H9 (cell line): ENCODE data around the gene P2RY8. TPM values are rescaled to one million over a fixed set of nuclear protein-coding genes. Genes with fewer than 3 reads are reported as not detected.

ENCODE experiments used
- DNase-seq: peaks from one replicate; pipeline ENCODE4 v3.0.0-alpha.2; 2017
- H2AFZ ChIP-seq: one replicate; pipeline ENCODE4 v1.6.1; 2013; ENCODE audit warnings: mild to moderate bottlenecking, low read length, control low read depth, moderate library complexity
- H2AK5ac ChIP-seq: 2 replicates; pipeline ENCODE4 v1.6.1; 2013; ENCODE audit warnings: low read length, control low read depth, mixed read lengths; ENCODE audit not compliant: insufficient read length
- H2BK120ac ChIP-seq: one replicate; pipeline ENCODE4 v1.6.1; 2013; ENCODE audit warnings: low read depth, mild to moderate bottlenecking, low read length, control low read depth, inconsistent platforms; ENCODE audit not compliant: poor library complexity, severe bottlenecking
- H2BK12ac ChIP-seq: 2 replicates; pipeline ENCODE4 v1.6.1; 2013; ENCODE audit warnings: low read length, control low read depth, mixed read lengths, low read depth; ENCODE audit not compliant: insufficient read length
- H2BK15ac ChIP-seq: 2 replicates; pipeline ENCODE4 v1.6.1; 2013; ENCODE audit warnings: low read depth, low read length, control low read depth
- H2BK20ac ChIP-seq: one replicate; pipeline ENCODE4 v1.6.1; 2013; ENCODE audit warnings: low read depth, mild to moderate bottlenecking, low read length, control low read depth, inconsistent platforms; ENCODE audit not compliant: poor library complexity, severe bottlenecking
- H2BK5ac ChIP-seq: 2 replicates; pipeline ENCODE4 v1.6.1; 2013; ENCODE audit warnings: low read length, control low read depth, mixed read lengths; ENCODE audit not compliant: insufficient read length
- H3K14ac ChIP-seq: 2 replicates; pipeline ENCODE4 v1.6.1; 2013; ENCODE audit warnings: low read length, control low read depth; ENCODE audit not compliant: insufficient read depth
- H3K18ac ChIP-seq: 2 replicates; pipeline ENCODE4 v1.6.1; 2013; ENCODE audit warnings: low read depth, mild to moderate bottlenecking, mixed read lengths, low read length, control low read depth; ENCODE audit not compliant: insufficient read length
- H3K23ac ChIP-seq: 2 replicates; pipeline ENCODE4 v1.6.1; 2013; ENCODE audit warnings: low read length, control low read depth, mixed read lengths, low read depth; ENCODE audit not compliant: insufficient read length
- H3K23me2 ChIP-seq: 2 replicates; pipeline ENCODE4 v1.6.1; 2013; ENCODE audit warnings: low read depth, mild to moderate bottlenecking, mixed read lengths, low read length, control low read depth; ENCODE audit not compliant: insufficient read length, poor library complexity, severe bottlenecking
- H3K27ac ChIP-seq: 2 replicates; pipeline ENCODE4 v1.5.1; 2013; ENCODE audit warnings: low read length, control low read depth, mixed read lengths, low read depth; ENCODE audit not compliant: insufficient read length
- H3K27me3 ChIP-seq: 2 replicates; pipeline ENCODE4 v1.6.1; 2013; ENCODE audit warnings: low read length, control low read depth, inconsistent platforms; ENCODE audit not compliant: insufficient read depth
- H3K4ac ChIP-seq: 2 replicates; pipeline ENCODE4 v1.6.1; 2013; ENCODE audit warnings: low read depth, mild to moderate bottlenecking, control low read depth, inconsistent platforms, low read length, moderate library complexity
- H3K4me1 ChIP-seq: 2 replicates; pipeline ENCODE4 v1.6.1; 2013; ENCODE audit warnings: low read length, control low read depth, inconsistent platforms; ENCODE audit not compliant: insufficient read depth
- H3K4me2 ChIP-seq: 2 replicates; pipeline ENCODE4 v1.6.1; 2013; ENCODE audit warnings: low read length, control low read depth, mixed read lengths; ENCODE audit not compliant: insufficient read length, insufficient read depth
- H3K56ac ChIP-seq: 2 replicates; pipeline ENCODE4 v1.6.1; 2013; ENCODE audit warnings: low read depth, mild to moderate bottlenecking, mixed read lengths, low read length, control low read depth; ENCODE audit not compliant: insufficient read length
- H3K79me1 ChIP-seq: 2 replicates; pipeline ENCODE4 v1.6.1; 2013; ENCODE audit warnings: low read depth, mild to moderate bottlenecking, moderate library complexity, low read length, control low read depth, inconsistent platforms; ENCODE audit not compliant: insufficient read depth, poor library complexity, severe bottlenecking
- H3K79me2 ChIP-seq: 2 replicates; pipeline ENCODE4 v1.6.1; 2013; ENCODE audit warnings: low read length, control low read depth, inconsistent platforms; ENCODE audit not compliant: insufficient read depth
- H3K9ac ChIP-seq: 2 replicates; pipeline ENCODE4 v1.6.1; 2013; ENCODE audit warnings: low read length, control low read depth, mixed read lengths; ENCODE audit not compliant: insufficient read length; ENCODE audit errors: extremely low read depth
- H3K9me3 ChIP-seq: one replicate; pipeline ENCODE4 v1.6.1; 2013; ENCODE audit warnings: low read depth, low read length, inconsistent platforms; ENCODE audit not compliant: control insufficient read depth
- H3T11ph ChIP-seq: one replicate; pipeline ENCODE4 v1.6.1; 2013; ENCODE audit warnings: mild to moderate bottlenecking, low read length, control low read depth, inconsistent platforms
- H4K20me1 ChIP-seq: one replicate; pipeline ENCODE4 v1.6.1; 2013; ENCODE audit not compliant: control insufficient read depth, insufficient read length, insufficient read depth
- H4K5ac ChIP-seq: 2 replicates; pipeline ENCODE4 v1.6.1; 2013; ENCODE audit warnings: low read depth, mild to moderate bottlenecking, mixed read lengths, low read length, control low read depth; ENCODE audit not compliant: insufficient read length
- H4K8ac ChIP-seq: replicated peaks from 2 replicates; pipeline ENCODE4 v1.6.1; 2013; ENCODE audit warnings: low read length, control low read depth, mixed read lengths, low read depth; ENCODE audit not compliant: insufficient read length
- H4K91ac ChIP-seq: 2 replicates; pipeline ENCODE4 v1.6.1; 2013; ENCODE audit warnings: low read depth, mild to moderate bottlenecking, moderate library complexity, mixed read lengths, low read length, control low read depth; ENCODE audit not compliant: insufficient read length
- H3K27ac Mint-ChIP-seq, 3 experiments: 2 replicates in 2 of 3; 3 replicates in 1 of 3; pipeline ENCODE4 v1.8.0; 2020 to 2021; ENCODE audit warnings: mixed read lengths in 3 of 3, mild to moderate bottlenecking in 1 of 3, moderate library complexity in 1 of 3
- H3K27me3 Mint-ChIP-seq: 2 replicates; pipeline ENCODE4 v1.8.0; 2021; ENCODE audit warnings: low read depth, mild to moderate bottlenecking, moderate library complexity, mixed read lengths
- H3K36me3 Mint-ChIP-seq, 3 experiments: 2 replicates in 2 of 3; 3 replicates in 1 of 3; pipeline ENCODE4 v1.8.0; 2020 to 2021; ENCODE audit warnings: low read depth in 3 of 3, mixed read lengths in 3 of 3; ENCODE audit not compliant: insufficient read depth in 1 of 3
- H3K4me1 Mint-ChIP-seq, 2 experiments: 2 replicates each; pipeline ENCODE4 v1.8.0; 2020; ENCODE audit warnings: mixed read lengths in 2 of 2
- H3K4me3 Mint-ChIP-seq, 2 experiments: 2 replicates in 1 of 2; 3 replicates in 1 of 2; pipeline ENCODE4 v1.8.0; 2020 to 2021; ENCODE audit warnings: mild to moderate bottlenecking in 2 of 2, mixed read lengths in 2 of 2, moderate library complexity in 1 of 2
- H3K9me3 Mint-ChIP-seq, 2 experiments: 2 replicates in 1 of 2; 3 replicates in 1 of 2; pipeline ENCODE4 v1.8.0; 2020; ENCODE audit warnings: mild to moderate bottlenecking in 2 of 2, mixed read lengths in 2 of 2, moderate library complexity in 1 of 2
- CTCF ChIP-seq: fragments of 200-600 bp; sonication (generic); conservative IDR thresholded peaks from 3 replicates; pipeline ENCODE4 v1.8.0; 2021; ENCODE audit warnings: antibody characterized with exemption, mild to moderate bottlenecking
- WGBS: extraction: QIAGEN DNeasy Blood & Tissue Kit; methylation state at CpG from one replicate; pipeline ENCODE4 v1.1.7; 2013; ENCODE audit warnings: missing lambda C conversion rate, low lambda C conversion rate, mixed read lengths; ENCODE audit not compliant: insufficient read length; ENCODE audit errors: extremely low coverage; 5-methylcytosine and 5-hydroxymethylcytosine counted together
- total RNA-seq: library from RNA; stranded (reverse); gene quantifications from 2 replicates; pipeline ENCODE4 v1.2.1, GENCODE V29; 2021

P2RY8 gene
- total RNA-seq, 1 experiment from 2014 or later, result not detected

- no peak for TF ChIP-seq CTCF
- Histone ChIP-seq H4K5ac (no peak overlapping the region), H3T11ph (no peak overlapping the region), H2AK5ac (no peak overlapping the region), H3K56ac (no peak overlapping the region), H3K9ac (no peak overlapping the region), H2BK12ac (no peak overlapping the region), H2BK5ac (no peak overlapping the region), H3K27me3 (no peaks in the 10 kb centered on the region), H4K91ac (no peak overlapping the region), H3K79me1 (no peaks in the 10 kb centered on the region), H3K23ac (no peak overlapping the region), H3K27ac (no peak overlapping the region), H3K14ac (no peak overlapping the region), H3K4me1 (no peaks in the 10 kb centered on the region), H2BK20ac (no peak overlapping the region), H3K4ac (no peak overlapping the region), H3K23me2 (no peaks in the 10 kb centered on the region), H3K9me3 (no peaks in the 10 kb centered on the region), H3K79me2 (no peaks in the 10 kb centered on the region), H4K20me1 (no peaks in the 10 kb centered on the region), H3K4me2 (no peak overlapping the region), H2AFZ (no peak overlapping the region), H3K18ac (no peak overlapping the region), H2BK120ac (no peak overlapping the region), H4K8ac (no peak overlapping the region), H2BK15ac (no peak overlapping the region)
- no peak overlapping the region for H3K4me3 Mint-ChIP-seq
- H3K36me3 Mint-ChIP-seq, result no peaks in the 10 kb centered on the region
- no peak for DNase-seq
- no peaks in the 10 kb centered on the region for H3K27me3 Mint-ChIP-seq
- H3K27ac Mint-ChIP-seq, result no peak overlapping the region
- H3K9me3 Mint-ChIP-seq, result no peaks in the 10 kb centered on the region
- WGBS, result no CpG with 5 or more reads among the region's 17 CpGs
- 0 out of 4 replicates have a peak, but pooled peaks cover 0 to 3% of the 10 kb centered on the region in 2 experiments for H3K4me1 Mint-ChIP-seq
Measured at GRCh38 chrX:1536712-1537030, 314 bp downstream of the P2RY8 start.
